ENCODE data around the gene MAPK9. TPM values are rescaled to one million over a fixed set of nuclear protein-coding genes. Genes with fewer than 3 reads are reported as not detected.

Gene MAPK9
- total and polyA plus RNA-seq, 9 of the 15 experiments (the other 6 are each of a cell fraction or from before 2014, with no cell fraction given) = 4.8 to 58.0 (median 29.9) TPM

DNA sequence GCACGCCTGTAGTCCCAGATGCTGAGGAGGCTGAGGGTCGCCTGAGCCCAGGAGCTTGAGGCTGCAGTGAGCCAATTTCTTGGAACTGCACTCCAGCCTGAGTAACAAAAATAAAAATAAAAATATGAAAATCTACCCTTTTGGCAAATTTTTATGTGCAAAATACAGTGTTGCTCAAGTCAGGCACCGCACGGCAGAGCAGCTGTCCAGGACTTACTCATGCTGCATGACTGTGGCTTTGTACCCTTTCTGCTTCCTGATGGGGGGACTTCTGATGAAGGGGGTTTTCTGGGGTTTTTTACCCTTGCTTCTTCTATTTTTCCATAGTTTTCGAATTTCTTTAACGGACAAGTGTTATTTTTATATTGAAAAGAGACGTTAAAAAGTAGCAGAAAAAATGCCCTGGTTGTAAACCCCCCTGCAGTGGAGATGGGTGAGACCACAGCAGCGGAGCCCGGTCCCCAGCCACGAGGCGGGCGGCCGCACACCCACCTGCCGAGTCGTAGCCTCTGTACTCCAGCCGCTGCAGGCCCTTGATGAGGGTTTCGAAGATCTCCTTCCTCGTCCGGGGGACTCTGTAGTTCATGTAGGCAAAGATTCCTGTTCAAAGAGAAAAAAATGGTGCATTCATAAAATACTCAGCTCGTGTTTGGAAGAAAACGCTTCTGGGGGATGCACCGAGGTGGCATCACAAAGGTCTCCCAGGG lies 46.3 kb upstream of the MAPK9 start (continued):
- TF ChIP-seq TARDBP (IDR thresholded peaks at IDR 0.05) (no peak), ZNF644 (tag; IDR thresholded peaks at IDR 0.05; ENCODE audit: low read depth) (no peak)

DNA sequence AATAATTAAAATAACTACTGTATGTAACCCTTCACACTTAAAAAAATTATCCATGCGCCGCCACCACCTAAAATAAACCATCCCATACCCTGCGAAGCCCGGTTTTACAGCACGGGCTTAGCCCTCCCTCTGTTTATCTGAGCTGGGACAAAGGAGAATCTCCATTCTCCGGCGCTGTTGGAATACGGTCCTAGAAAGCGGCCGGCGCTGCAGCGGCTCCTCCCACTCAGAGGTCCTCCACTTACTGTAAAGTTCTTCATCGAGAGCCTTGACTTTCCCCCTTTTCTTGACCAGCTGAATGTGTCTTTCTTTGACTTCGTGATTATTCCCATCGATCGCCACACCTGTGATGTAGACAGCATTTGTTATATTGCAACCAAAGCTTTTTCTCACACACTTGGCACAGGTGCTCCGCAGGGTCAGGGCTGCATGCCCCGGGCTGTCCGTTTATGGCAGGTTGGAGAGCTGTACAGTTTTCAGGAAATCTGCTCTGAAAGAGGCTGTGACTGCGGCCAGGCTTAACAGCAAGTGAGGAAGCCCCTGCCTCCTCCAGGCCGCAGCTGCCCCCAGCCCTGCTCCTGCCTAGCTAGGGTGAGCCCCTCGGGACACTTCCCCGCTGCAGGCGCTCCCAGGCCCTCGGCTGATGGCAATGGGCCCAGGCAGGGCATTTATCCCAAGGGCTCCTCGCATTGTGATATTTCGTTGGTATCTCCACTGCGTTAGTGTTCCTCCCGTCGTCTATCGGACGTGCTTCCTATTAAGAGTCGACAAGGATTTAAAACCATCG lies 44.5 kb upstream of the MAPK9 start:
- no peak overlapping the region for H2AFZ ChIP-seq (ENCODE audit: low read depth, low read length)
- intact Hi-C loops (cut with micrococcal nuclease) = no loop called here
- ChIA-PET POLR2A (interaction anchor here (0.6 to 1.1 kb wide), 3 partner anchors 12 to 72 kb away, joined by 3 read pairs; no protein-coding TSS in a partner anchor), CTCF (ENCODE audit: low intra/inter-chr PET ratio) (no interaction called here)
- 22% methylated on average over 34 of the region's 34 CpGs for WGBS (ENCODE audit: insufficient coverage, low coverage, missing lambda C conversion rate)
- in situ Hi-C loops (cut with MboI) = no loop called here
- H3K4me1 ChIP-seq (replicated peaks in 1 of 2; ENCODE audit: control insufficient read depth in 2 of 2, insufficient read depth in 2 of 2, low read length in 2 of 2) = peaks cover 3 to 5% of the 10 kb centered on the region in 2 experiments; a peak in 2 of 5 replicates
- BruUV-seq (replicated peaks) = no TSS peak
- H3K4me2 ChIP-seq (ENCODE audit: insufficient read depth, low read length) = no peak overlapping the region
- no peak for DNase-seq (ENCODE audit: extremely low read depth in 1 of 4, low spot score in 3 of 4)
- no peak overlapping the region for H3K27ac ChIP-seq (ENCODE audit: extremely low read depth, low read depth, low read length)
- H3K9ac ChIP-seq (ENCODE audit: insufficient read depth in 1 of 2, low read depth in 2 of 2, low read length in 2 of 2) = no peak overlapping the region
- peaks cover 5% of the 10 kb centered on the region; the same call in 1 of the 2 replicates for H4K20me1 ChIP-seq (replicated peaks; ENCODE audit: control insufficient read depth, insufficient read depth, low read length)
- H3K79me2 ChIP-seq (ENCODE audit: control insufficient read depth, insufficient read depth, low read length) = no peaks in the 10 kb centered on the region
- H3K9me3 ChIP-seq (replicated peaks; ENCODE audit: control insufficient read depth, insufficient read depth, low read depth, low read length) = no peaks in the 10 kb centered on the region
- no peak for FAIRE-seq
- ATAC-seq = no peak
- no peak overlapping the region for H3K4me3 ChIP-seq
- peaks cover 42 to 77% of the 10 kb centered on the region in 2 experiments for H3K27me3 ChIP-seq (ENCODE audit: control insufficient read depth in 2 of 2, insufficient read depth in 2 of 2, low read length in 2 of 2)
- H3K36me3 ChIP-seq (ENCODE audit: control insufficient read depth, insufficient read depth, low read length) = no peaks in the 10 kb centered on the region
- H3K9me1 ChIP-seq (ENCODE audit: control insufficient read depth, insufficient read depth, low read length) = no peaks in the 10 kb centered on the region
- TF ChIP-seq ARID2 (IDR thresholded peaks at IDR 0.05) (no peak), MIER1 (IDR thresholded peaks at IDR 0.05; ENCODE audit: low read depth) (no peak), NUFIP1 (IDR thresholded peaks at IDR 0.05; ENCODE audit: partially characterized antibody) (no peak), RCOR1 (IDR thresholded peaks at IDR 0.05; ENCODE audit: borderline replicate concordance in 1 of 2, low read depth in 2 of 2, low read length in 2 of 2) (no peak), SP1 (CRISPR knock-in tag; IDR thresholded peaks at IDR 0.05) (no peak), PRPF4 (IDR thresholded peaks at IDR 0.05; ENCODE audit: insufficient read depth, low read depth, low read length, poor library complexity, severe bottlenecking) (no peak), NBN (IDR thresholded peaks at IDR 0.05; ENCODE audit: low read depth) (no peak), RBM39 (optimal IDR thresholded peaks at IDR 0.05; ENCODE audit: low read depth, low read length) (no peak), GATA2 (CRISPR knock-in tag; IDR thresholded peaks at IDR 0.05) (no peak), ZNF644 (tag; IDR thresholded peaks at IDR 0.05; ENCODE audit: low read depth) (no peak)
- TF ChIP-seq, protein P1, sequence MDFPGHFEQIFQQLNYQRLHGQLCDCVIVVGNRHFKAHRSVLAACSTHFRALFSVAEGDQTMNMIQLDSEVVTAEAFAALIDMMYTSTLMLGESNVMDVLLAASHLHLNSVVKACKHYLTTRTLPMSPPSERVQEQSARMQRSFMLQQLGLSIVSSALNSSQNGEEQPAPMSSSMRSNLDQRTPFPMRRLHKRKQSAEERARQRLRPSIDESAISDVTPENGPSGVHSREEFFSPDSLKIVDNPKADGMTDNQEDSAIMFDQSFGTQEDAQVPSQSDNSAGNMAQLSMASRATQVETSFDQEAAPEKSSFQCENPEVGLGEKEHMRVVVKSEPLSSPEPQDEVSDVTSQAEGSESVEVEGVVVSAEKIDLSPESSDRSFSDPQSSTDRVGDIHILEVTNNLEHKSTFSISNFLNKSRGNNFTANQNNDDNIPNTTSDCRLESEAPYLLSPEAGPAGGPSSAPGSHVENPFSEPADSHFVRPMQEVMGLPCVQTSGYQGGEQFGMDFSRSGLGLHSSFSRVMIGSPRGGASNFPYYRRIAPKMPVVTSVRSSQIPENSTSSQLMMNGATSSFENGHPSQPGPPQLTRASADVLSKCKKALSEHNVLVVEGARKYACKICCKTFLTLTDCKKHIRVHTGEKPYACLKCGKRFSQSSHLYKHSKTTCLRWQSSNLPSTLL (IDR thresholded peaks at IDR 0.05) = no peak
- TF ChIP-seq, protein P2, sequence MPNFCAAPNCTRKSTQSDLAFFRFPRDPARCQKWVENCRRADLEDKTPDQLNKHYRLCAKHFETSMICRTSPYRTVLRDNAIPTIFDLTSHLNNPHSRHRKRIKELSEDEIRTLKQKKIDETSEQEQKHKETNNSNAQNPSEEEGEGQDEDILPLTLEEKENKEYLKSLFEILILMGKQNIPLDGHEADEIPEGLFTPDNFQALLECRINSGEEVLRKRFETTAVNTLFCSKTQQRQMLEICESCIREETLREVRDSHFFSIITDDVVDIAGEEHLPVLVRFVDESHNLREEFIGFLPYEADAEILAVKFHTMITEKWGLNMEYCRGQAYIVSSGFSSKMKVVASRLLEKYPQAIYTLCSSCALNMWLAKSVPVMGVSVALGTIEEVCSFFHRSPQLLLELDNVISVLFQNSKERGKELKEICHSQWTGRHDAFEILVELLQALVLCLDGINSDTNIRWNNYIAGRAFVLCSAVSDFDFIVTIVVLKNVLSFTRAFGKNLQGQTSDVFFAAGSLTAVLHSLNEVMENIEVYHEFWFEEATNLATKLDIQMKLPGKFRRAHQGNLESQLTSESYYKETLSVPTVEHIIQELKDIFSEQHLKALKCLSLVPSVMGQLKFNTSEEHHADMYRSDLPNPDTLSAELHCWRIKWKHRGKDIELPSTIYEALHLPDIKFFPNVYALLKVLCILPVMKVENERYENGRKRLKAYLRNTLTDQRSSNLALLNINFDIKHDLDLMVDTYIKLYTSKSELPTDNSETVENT (CRISPR knock-in tag; IDR thresholded peaks at IDR 0.05) = no peak
- TF ChIP-seq, protein P3, sequence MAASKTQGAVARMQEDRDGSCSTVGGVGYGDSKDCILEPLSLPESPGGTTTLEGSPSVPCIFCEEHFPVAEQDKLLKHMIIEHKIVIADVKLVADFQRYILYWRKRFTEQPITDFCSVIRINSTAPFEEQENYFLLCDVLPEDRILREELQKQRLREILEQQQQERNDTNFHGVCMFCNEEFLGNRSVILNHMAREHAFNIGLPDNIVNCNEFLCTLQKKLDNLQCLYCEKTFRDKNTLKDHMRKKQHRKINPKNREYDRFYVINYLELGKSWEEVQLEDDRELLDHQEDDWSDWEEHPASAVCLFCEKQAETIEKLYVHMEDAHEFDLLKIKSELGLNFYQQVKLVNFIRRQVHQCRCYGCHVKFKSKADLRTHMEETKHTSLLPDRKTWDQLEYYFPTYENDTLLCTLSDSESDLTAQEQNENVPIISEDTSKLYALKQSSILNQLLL (CRISPR knock-in tag; IDR thresholded peaks at IDR 0.05; ENCODE audit: borderline replicate concordance) = no peak

Measured in K562 (cell line).